GM12872 (cell line): Measurements from ENCODE around the gene KRT15.

Source experiments
- CTCF ChIP-seq: IDR thresholded peaks from 3 replicates; pipeline ENCODE4 v1.5.1; 2011; ENCODE audit warnings: low read depth, mild to moderate bottlenecking, low read length, moderate library complexity; ENCODE audit not compliant: insufficient read depth

Gene KRT15

DNA sequence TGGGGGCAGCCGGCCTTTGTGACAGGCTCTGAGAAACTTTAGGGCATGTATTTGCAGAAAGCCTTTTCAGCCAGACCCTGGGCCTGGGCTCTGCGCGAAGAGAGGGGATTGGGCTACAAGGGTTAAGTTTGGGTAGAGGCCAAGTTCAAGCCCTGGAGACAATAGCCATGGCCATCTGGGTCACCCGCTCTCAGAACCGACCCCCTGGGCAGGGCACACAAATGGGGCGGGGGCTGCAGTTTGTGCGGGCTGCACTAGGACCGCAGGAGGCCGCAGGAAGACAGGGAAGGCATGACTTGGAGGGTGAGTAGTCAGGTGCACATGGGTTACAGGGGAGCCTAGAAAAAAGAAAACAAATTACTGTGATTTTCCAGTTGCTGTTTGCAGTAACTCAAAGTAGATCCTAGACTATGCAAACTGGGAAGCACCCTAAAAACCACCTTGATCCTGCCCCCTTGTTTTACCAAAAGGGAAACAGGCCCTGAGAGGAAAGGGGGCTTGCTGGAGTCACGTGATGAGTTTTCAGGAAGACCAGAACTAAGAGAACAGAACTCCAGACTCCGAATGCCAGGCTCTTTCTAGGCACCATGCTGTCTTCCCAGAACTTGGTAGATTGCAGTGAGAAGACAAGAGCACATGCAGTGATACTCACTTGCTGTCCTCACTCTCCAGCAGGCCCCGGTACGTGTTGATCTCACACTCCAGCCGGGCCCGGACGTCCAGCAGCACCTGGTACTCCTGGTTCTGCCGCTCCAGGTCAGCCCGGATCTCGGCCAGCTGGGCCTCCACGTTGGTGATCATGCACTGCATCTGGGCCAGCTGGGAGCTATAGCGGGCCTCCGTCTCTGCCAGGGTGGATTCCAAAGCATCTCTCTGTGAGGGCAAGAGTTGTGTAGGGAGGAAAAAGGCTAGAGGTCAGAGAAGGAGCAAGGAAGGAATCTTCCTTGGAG, 41.5 kb downstream of the KRT15 start:
- TF ChIP-seq CTCF: no peak

- no peak for TF ChIP-seq CTCF
Observed at GRCh38 chr17:41475421-41475820, 43.3 kb downstream of the KRT15 start.

- TF ChIP-seq CTCF: no peak
Observed at GRCh38 chr17:41474863-41475262, 43.8 kb downstream of the KRT15 start.

DNA sequence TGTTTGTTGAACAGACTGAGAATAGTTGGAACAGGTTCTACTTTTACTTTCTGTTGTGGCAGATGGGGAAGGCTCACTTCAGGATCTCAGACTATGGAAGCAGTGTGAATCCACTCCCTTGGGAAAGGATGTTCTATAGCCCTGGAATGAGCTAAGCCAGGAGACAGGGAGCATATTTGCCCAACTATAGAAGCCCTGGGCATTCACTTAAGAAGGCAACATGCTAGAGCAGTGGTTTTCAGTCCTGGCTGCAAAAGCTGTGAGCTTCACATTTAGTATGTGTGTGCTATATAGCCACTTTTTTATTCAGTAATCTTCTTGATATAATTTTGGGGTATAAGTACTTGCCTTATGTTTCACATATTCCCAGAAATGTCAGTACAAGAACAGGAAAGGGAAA, 50.3 kb downstream of the KRT15 start:
- no peak for TF ChIP-seq CTCF

DNA sequence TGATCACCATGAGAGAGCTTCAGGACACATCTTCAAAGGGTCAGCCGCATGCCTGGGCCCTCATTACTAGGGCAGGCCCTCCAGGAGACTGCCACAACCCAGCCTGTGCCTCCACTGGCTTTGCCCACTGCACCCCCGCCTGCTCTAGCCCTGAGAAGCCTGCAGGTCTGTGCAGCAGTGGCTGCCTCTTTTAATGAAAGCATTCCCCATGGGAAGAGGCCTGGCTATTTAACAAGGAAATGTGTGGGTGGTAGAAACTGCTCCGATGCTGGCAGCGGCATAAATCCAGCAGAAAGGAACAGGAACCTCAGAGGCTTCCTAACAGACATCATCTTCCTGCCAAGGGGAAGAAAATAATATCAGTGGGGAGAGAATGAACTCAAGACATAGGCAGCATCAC, 51.1 kb downstream of the KRT15 start:
- no peak for TF ChIP-seq CTCF

- no peak for TF ChIP-seq CTCF
Observed at GRCh38 chr17:41466988-41467387, 51.7 kb downstream of the KRT15 start, which contains the start of gene KRT32. Gene KRT32 (minus strand): TSS chr17:41467386. CDS start chr17:41467325, 61 bp downstream.

DNA sequence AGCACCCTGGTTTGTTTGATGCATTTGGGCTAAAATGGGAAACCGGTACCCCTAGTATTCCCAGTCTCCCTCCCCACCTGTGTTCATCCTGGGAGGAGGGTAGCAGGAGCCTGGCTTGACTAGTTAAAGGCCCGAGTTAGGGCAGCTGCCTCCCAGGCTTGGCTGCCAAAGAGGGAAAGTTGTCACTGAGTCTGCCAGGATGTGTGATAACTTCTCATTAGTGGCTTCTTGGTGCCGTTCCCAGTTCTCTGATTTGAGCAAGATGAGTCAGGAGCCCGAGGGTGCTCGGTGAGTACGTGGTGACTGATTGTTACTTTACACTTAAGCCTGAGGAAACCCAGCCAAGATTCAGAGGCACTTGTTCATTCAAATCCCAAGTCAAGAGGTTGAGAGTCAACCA, 54.0 kb downstream of the KRT15 start:
- TF ChIP-seq CTCF: no peak
